K562 (cell line): ENCODE results near the gene ABLIM1. TPM values are rescaled to one million over a fixed set of nuclear protein-coding genes. Genes with fewer than 3 reads are reported as not detected.

Experiments
- ATAC-seq: fragments of 200-7000 bp; cut with Tn5 transposase; 3 replicates; pipeline ENCODE4 v1.9.1; 2020; ENCODE audit warnings: moderate library complexity
- BruUV-seq: library from RNA; stranded (reverse); fragments of 400-500 nt; replicated peaks from 2 replicates; lab custom pipeline; 2021; lab: Mats Ljungman, UMichigan
- CTCF ChIA-PET: fragments of 300-600 bp; formaldehyde crosslinking; extraction: SDS; loops from one replicate; lab custom pipeline; 2021; ENCODE audit warnings: low intra/inter-chr PET ratio; lab: Yijun Ruan, JAX
- POLR2A ChIA-PET: fragments of 300-600, 350-650 bp; sonication (Branson Sonifier 250); formaldehyde crosslinking; extraction: SDS; loops from one replicate; lab custom pipeline; 2021; ENCODE audit warnings: antibody characterized with exemption, inconsistent platforms; lab: Yijun Ruan, JAX
- DNase-seq, 4 experiments: peaks; one replicate each; pipeline versions ENCODE4 v3.0.0 to v3.0.0-alpha.2; 2011 to 2018; ENCODE audit warnings: low spot score in 3 of 4, mixed read lengths in 3 of 4; ENCODE audit errors: extremely low read depth in 1 of 4
- FAIRE-seq: peaks from 2 replicates; lab custom pipeline; 2011; peaks lifted over from hg19 to GRCh38; lab: Jason Lieb, UNC
- H2AFZ ChIP-seq: 2 replicates; pipeline ENCODE4 v1.6.0; 2011; ENCODE audit warnings: low read depth, low read length, control low read depth, inconsistent platforms
- H3K27ac ChIP-seq: fragments of 200-600 bp; 3 replicates; pipeline ENCODE4 v1.8.0; 2011; ENCODE audit warnings: low read depth, mild to moderate bottlenecking, control low read depth, inconsistent platforms, low read length, moderate library complexity, mixed read lengths; ENCODE audit errors: extremely low read depth
- H3K27me3 ChIP-seq, 2 experiments: fragments of 300-600 bp in 1 of 2; 2 replicates in 1 of 2; 3 replicates in 1 of 2; pipeline versions ENCODE4 v1.6.0 to v1.8.0; 2011; ENCODE audit warnings: inconsistent platforms in 2 of 2, low read length in 2 of 2, mild to moderate bottlenecking in 1 of 2, mixed read lengths in 1 of 2, moderate library complexity in 1 of 2; ENCODE audit not compliant: control insufficient read depth in 2 of 2, insufficient read depth in 2 of 2
- H3K36me3 ChIP-seq: fragments of 300-600 bp; 3 replicates; pipeline ENCODE4 v1.8.0; 2011; ENCODE audit warnings: mild to moderate bottlenecking, low read length, inconsistent platforms; ENCODE audit not compliant: control insufficient read depth, insufficient read depth
- H3K4me1 ChIP-seq, 2 experiments: fragments of 200-600 bp in 1 of 2; replicated peaks in 1 of 2; 2 replicates in 1 of 2; 3 replicates in 1 of 2; pipeline versions ENCODE4 v1.5.1 to v1.8.0; 2011; ENCODE audit warnings: inconsistent platforms in 2 of 2, low read length in 2 of 2, mild to moderate bottlenecking in 1 of 2, mixed read lengths in 1 of 2, moderate library complexity in 1 of 2; ENCODE audit not compliant: control insufficient read depth in 2 of 2, insufficient read depth in 2 of 2
- H3K4me2 ChIP-seq: 2 replicates; pipeline ENCODE4 v1.6.1; 2011; ENCODE audit warnings: low read length, control low read depth, inconsistent platforms, mixed read lengths; ENCODE audit not compliant: insufficient read depth
- H3K4me3 ChIP-seq: fragments of 200-600 bp; sonication (generic), shearing (Covaris generic); 2 replicates; pipeline ENCODE4 v1.5.1; 2016; ENCODE audit warnings: control low read depth, inconsistent platforms
- H3K79me2 ChIP-seq: fragments of 200-600 bp; 3 replicates; pipeline ENCODE4 v1.8.0; 2011; ENCODE audit warnings: low read length, inconsistent platforms; ENCODE audit not compliant: control insufficient read depth, insufficient read depth
- H3K9ac ChIP-seq, 2 experiments: 2 replicates each; pipeline versions ENCODE4 v1.6.0 to v1.6.1; 2011; ENCODE audit warnings: low read depth in 2 of 2, low read length in 2 of 2, control low read depth in 1 of 2, inconsistent platforms in 1 of 2, mild to moderate bottlenecking in 1 of 2, mixed read lengths in 1 of 2; ENCODE audit not compliant: insufficient read depth in 1 of 2
- H3K9me1 ChIP-seq: one replicate; pipeline ENCODE4 v1.6.0; 2011; ENCODE audit warnings: inconsistent platforms, mild to moderate bottlenecking, low read length, moderate library complexity; ENCODE audit not compliant: control insufficient read depth, insufficient read depth
- H3K9me3 ChIP-seq: replicated peaks from 2 replicates; pipeline ENCODE4 v1.5.1; 2011; ENCODE audit warnings: low read depth, low read length, inconsistent platforms; ENCODE audit not compliant: control insufficient read depth, insufficient read depth
- H4K20me1 ChIP-seq: replicated peaks from 2 replicates; pipeline ENCODE4 v1.6.1; 2011; ENCODE audit warnings: low read length, inconsistent platforms, mixed read lengths; ENCODE audit not compliant: control insufficient read depth, insufficient read depth
- CBFB ChIP-seq: sonication (generic); formaldehyde crosslinking; IDR thresholded peaks from 2 replicates; pipeline ENCODE4 v1.4.0; 2020; ENCODE audit warnings: mild to moderate bottlenecking, missing genetic modification reagents
- CGGBP1 ChIP-seq: fragments of 250-450 bp; sonication (Bioruptor Pico); IDR thresholded peaks from 2 replicates; pipeline ENCODE4 v1.9.0; 2021; ENCODE audit warnings: mild to moderate bottlenecking
- DIDO1 ChIP-seq: fragments of 450-650 bp; IDR thresholded peaks from 2 replicates; pipeline ENCODE4 v1.6.1; 2016; ENCODE audit warnings: low read depth, missing biosample characterization, missing genetic modification characterization
- EP300 ChIP-seq: IDR thresholded peaks from 2 replicates; pipeline ENCODE4 v1.6.1; 2012; ENCODE audit warnings: low read length, improper control_type of control experiment
- MCM2 ChIP-seq: fragments of 450-650 bp; IDR thresholded peaks from 2 replicates; pipeline ENCODE4 v1.6.1; 2017; ENCODE audit warnings: low read depth, mild to moderate bottlenecking
- SLC30A9 ChIP-seq: fragments of 250-450 bp; sonication (Bioruptor Pico); IDR thresholded peaks from 2 replicates; pipeline ENCODE4 v1.8.0; 2022; ENCODE audit warnings: mild to moderate bottlenecking, moderate library complexity
- SMAD3 ChIP-seq: fragments of 450-650 bp; formaldehyde crosslinking; conservative IDR thresholded peaks from 2 replicates; pipeline ENCODE4 v1.4.0; 2020; ENCODE audit warnings: mild to moderate bottlenecking
- TAF9B ChIP-seq: fragments of 450-650 bp; IDR thresholded peaks from 2 replicates; pipeline ENCODE4 v1.6.1; 2018; ENCODE audit warnings: mild to moderate bottlenecking; ENCODE audit not compliant: partially characterized antibody
- U2AF1 ChIP-seq: fragments of 200-400 bp; formaldehyde crosslinking; optimal IDR thresholded peaks from 2 replicates; pipeline ENCODE3; 2017; ENCODE audit warnings: mild to moderate bottlenecking, low read depth, low read length, moderate library complexity
- ZFPM2 ChIP-seq: fragments of 250-450 bp; sonication (Bioruptor Pico); IDR thresholded peaks from 2 replicates; pipeline ENCODE4 v1.5.1; 2022; ENCODE audit warnings: mild to moderate bottlenecking
- ZNF830 ChIP-seq: fragments of 250-450 bp; sonication (Bioruptor Pico); IDR thresholded peaks from 2 replicates; pipeline ENCODE4 v1.5.0; 2021; ENCODE audit warnings: mild to moderate bottlenecking
- WGBS: fragments of 100-300 bp; shearing (Covaris generic); methylation state at CpG from one replicate; pipeline ENCODE4 v1.1.6; 2016; ENCODE audit warnings: low coverage, mixed read lengths; ENCODE audit not compliant: insufficient coverage; ENCODE audit errors: missing lambda C conversion rate; 5-methylcytosine and 5-hydroxymethylcytosine counted together
- in situ Hi-C: fragments of 300-500 bp; cut with MboI; formaldehyde crosslinking; loops from 4 replicates; pipeline ENCODE4 v1.15.0; 2018; ENCODE audit warnings: inconsistent platforms, mixed read lengths
- intact Hi-C: fragments of 100-400 bp; cut with micrococcal nuclease; formaldehyde crosslinking; loops from 2 replicates; pipeline ENCODE4 v1.14.2; 2022
- polyA plus RNA-seq, 8 experiments: library from polyadenylated mRNA; depleted of rRNA in 4 of 8; stranded (reverse) in 5 of 8; unstranded in 3 of 8; fragments of >200 nt; fragmentation: Nextera tagmentation in 2 of 8; fragmentation: Illumina TruSeq in 1 of 8; extraction: Ambion mirVana in 2 of 8; extraction: Trizol in 1 of 8; gene quantifications; 2 replicates each; pipeline versions ENCODE4 v1.2.1 to v1.2.3, GENCODE V29; 2011 to 2014; ENCODE audit warnings: inconsistent platforms in 1 of 8, missing spikeins in 1 of 8
- total RNA-seq, 7 experiments: library from RNA; depleted of rRNA in 6 of 7; stranded (reverse); fragments of >200 nt in 6 of 7; fragmentation: Illumina TruSeq in 2 of 7; extraction: Trizol in 2 of 7; gene quantifications; 2 replicates each; pipeline versions ENCODE4 v1.2.1 to v1.2.3, GENCODE V29; 2011 to 2021; ENCODE audit warnings: low replicate concordance in 1 of 7
- TF ChIP-seq, protein P1 (sequence below), 3 experiments: IDR thresholded peaks in 2 of 3; conservative IDR thresholded peaks in 1 of 3; 2 replicates each; pipeline ENCODE4 v1.5.1; 2011 to 2012; ENCODE audit warnings: low read length in 3 of 3, mild to moderate bottlenecking in 3 of 3, control low read depth in 2 of 3, improper control_type of control experiment in 1 of 3, inconsistent platforms in 1 of 3, low read depth in 1 of 3, mixed read lengths in 1 of 3, moderate library complexity in 1 of 3; ENCODE audit not compliant: insufficient read depth in 2 of 3
- TF ChIP-seq, protein P2 (sequence below): sonication (generic); formaldehyde crosslinking; IDR thresholded peaks from 2 replicates; pipeline ENCODE4 v1.8.0; 2022; ENCODE audit warnings: mild to moderate bottlenecking, missing genetic modification reagents
- TF ChIP-seq, protein P3 (sequence below): sonication (generic); formaldehyde crosslinking; IDR thresholded peaks from 2 replicates; pipeline ENCODE4 v1.8.0; 2023; ENCODE audit warnings: missing genetic modification reagents, mild to moderate bottlenecking, borderline replicate concordance

Gene ABLIM1
- total and polyA plus RNA-seq, 9 of the 15 experiments (the other 6 are each of a cell fraction or from before 2014, with no cell fraction given): 0.07 to 0.49 (median 0.14) TPM; not detected in 6

- TF ChIP-seq, protein P1, sequence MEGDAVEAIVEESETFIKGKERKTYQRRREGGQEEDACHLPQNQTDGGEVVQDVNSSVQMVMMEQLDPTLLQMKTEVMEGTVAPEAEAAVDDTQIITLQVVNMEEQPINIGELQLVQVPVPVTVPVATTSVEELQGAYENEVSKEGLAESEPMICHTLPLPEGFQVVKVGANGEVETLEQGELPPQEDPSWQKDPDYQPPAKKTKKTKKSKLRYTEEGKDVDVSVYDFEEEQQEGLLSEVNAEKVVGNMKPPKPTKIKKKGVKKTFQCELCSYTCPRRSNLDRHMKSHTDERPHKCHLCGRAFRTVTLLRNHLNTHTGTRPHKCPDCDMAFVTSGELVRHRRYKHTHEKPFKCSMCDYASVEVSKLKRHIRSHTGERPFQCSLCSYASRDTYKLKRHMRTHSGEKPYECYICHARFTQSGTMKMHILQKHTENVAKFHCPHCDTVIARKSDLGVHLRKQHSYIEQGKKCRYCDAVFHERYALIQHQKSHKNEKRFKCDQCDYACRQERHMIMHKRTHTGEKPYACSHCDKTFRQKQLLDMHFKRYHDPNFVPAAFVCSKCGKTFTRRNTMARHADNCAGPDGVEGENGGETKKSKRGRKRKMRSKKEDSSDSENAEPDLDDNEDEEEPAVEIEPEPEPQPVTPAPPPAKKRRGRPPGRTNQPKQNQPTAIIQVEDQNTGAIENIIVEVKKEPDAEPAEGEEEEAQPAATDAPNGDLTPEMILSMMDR (IDR thresholded peaks at IDR 0.05 in 2 of 3, conservative IDR thresholded peaks at IDR 0.05 in 1 of 3; ENCODE audit: insufficient read depth in 2 of 3, low read depth in 1 of 3, low read length in 3 of 3): peak; percentile 37 to 47 (median 38); a peak in 5 of 6 replicates
Observed at GRCh38 chr10:114548662-114549061, 109.4 kb downstream of the ABLIM1 start (continued).

GRCh38 chr10:114547514-114547913 is 110.6 kb downstream of the ABLIM1 start:
- Histone ChIP-seq H3K79me2 (no peaks in the 10 kb centered on the region), H3K27ac (no peak overlapping the region), H3K27me3 (no peaks in the 10 kb centered on the region; a peak in 1 of 5 replicates), H3K4me2 (no peak overlapping the region), H4K20me1 (no peaks in the 10 kb centered on the region), H2AFZ (no peak overlapping the region), H3K9ac (no peak overlapping the region), H3K9me1 (no peaks in the 10 kb centered on the region), H3K4me1 (no peaks in the 10 kb centered on the region), H3K4me3 (no peak overlapping the region), H3K9me3 (no peaks in the 10 kb centered on the region), H3K36me3 (no peaks in the 10 kb centered on the region)
- DNase-seq (no peak), ATAC-seq (no peak), FAIRE-seq (no peak)
- in situ Hi-C loops (loop anchor here (10.0 kb wide), 1 partner anchor 147 kb away; no protein-coding TSS in a partner anchor), intact Hi-C loops (no loop called here)
- CTCF ChIA-PET: no interaction called here
- WGBS: 16% methylated on average over 10 of the region's 14 CpGs
- BruUV-seq: no TSS peak
- POLR2A ChIA-PET: no interaction called here
- TF ChIP-seq ZNF830 (CRISPR knock-in tag) (no peak), MCM2 (no peak), TAF9B (no peak), SMAD3 (CRISPR knock-in tag) (no peak), CBFB (CRISPR knock-in tag) (no peak), ZFPM2 (no peak), CGGBP1 (CRISPR knock-in tag) (no peak), DIDO1 (tag) (no peak), EP300 (no peak), U2AF1 (no peak), SLC30A9 (no peak)
- TF ChIP-seq, protein P2, sequence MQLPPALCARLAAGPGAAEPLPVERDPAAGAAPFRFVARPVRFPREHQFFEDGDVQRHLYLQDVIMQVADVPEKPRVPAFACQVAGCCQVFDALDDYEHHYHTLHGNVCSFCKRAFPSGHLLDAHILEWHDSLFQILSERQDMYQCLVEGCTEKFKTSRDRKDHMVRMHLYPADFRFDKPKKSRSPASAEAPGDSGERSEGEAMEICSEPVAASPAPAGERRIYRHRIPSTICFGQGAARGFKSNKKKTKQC: no peak
- TF ChIP-seq, protein P3, sequence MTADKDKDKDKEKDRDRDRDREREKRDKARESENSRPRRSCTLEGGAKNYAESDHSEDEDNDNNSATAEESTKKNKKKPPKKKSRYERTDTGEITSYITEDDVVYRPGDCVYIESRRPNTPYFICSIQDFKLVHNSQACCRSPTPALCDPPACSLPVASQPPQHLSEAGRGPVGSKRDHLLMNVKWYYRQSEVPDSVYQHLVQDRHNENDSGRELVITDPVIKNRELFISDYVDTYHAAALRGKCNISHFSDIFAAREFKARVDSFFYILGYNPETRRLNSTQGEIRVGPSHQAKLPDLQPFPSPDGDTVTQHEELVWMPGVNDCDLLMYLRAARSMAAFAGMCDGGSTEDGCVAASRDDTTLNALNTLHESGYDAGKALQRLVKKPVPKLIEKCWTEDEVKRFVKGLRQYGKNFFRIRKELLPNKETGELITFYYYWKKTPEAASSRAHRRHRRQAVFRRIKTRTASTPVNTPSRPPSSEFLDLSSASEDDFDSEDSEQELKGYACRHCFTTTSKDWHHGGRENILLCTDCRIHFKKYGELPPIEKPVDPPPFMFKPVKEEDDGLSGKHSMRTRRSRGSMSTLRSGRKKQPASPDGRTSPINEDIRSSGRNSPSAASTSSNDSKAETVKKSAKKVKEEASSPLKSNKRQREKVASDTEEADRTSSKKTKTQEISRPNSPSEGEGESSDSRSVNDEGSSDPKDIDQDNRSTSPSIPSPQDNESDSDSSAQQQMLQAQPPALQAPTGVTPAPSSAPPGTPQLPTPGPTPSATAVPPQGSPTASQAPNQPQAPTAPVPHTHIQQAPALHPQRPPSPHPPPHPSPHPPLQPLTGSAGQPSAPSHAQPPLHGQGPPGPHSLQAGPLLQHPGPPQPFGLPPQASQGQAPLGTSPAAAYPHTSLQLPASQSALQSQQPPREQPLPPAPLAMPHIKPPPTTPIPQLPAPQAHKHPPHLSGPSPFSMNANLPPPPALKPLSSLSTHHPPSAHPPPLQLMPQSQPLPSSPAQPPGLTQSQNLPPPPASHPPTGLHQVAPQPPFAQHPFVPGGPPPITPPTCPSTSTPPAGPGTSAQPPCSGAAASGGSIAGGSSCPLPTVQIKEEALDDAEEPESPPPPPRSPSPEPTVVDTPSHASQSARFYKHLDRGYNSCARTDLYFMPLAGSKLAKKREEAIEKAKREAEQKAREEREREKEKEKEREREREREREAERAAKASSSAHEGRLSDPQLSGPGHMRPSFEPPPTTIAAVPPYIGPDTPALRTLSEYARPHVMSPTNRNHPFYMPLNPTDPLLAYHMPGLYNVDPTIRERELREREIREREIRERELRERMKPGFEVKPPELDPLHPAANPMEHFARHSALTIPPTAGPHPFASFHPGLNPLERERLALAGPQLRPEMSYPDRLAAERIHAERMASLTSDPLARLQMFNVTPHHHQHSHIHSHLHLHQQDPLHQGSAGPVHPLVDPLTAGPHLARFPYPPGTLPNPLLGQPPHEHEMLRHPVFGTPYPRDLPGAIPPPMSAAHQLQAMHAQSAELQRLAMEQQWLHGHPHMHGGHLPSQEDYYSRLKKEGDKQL (CRISPR knock-in tag): no peak
